Immature natural killer cell (primary cell): ENCODE data around the gene PBXIP1. TPM values are rescaled to one million over a fixed set of nuclear protein-coding genes. Genes with fewer than 3 reads are reported as not detected.

Source experiments
- DNase-seq, 3 donors: peaks; one replicate each; pipeline ENCODE4 v3.0.0; 2022; ENCODE audit warnings: mixed read lengths in 1 of 3
- H3K27ac Mint-ChIP-seq, 6 donors: one replicate each; pipeline ENCODE4 v1.8.0; 2020; ENCODE audit warnings: mixed read lengths in 6 of 6, mild to moderate bottlenecking in 5 of 6, inconsistent platforms in 4 of 6, moderate library complexity in 3 of 6
- H3K27me3 Mint-ChIP-seq, 3 donors: one replicate each; pipeline ENCODE4 v1.8.0; 2020 to 2021; ENCODE audit warnings: low read depth in 3 of 3, mild to moderate bottlenecking in 3 of 3, mixed read lengths in 3 of 3, moderate library complexity in 3 of 3, inconsistent platforms in 1 of 3
- H3K36me3 Mint-ChIP-seq, 3 donors: one replicate each; pipeline ENCODE4 v1.8.0; 2020; ENCODE audit warnings: mixed read lengths in 3 of 3, inconsistent platforms in 2 of 3, mild to moderate bottlenecking in 2 of 3
- H3K4me1 Mint-ChIP-seq, 2 donors: one replicate each; pipeline ENCODE4 v1.8.0; 2020; ENCODE audit warnings: inconsistent platforms in 2 of 2, mild to moderate bottlenecking in 2 of 2, mixed read lengths in 2 of 2, moderate library complexity in 1 of 2
- H3K4me3 Mint-ChIP-seq, 5 donors: one replicate each; pipeline ENCODE4 v1.8.0; 2020; ENCODE audit warnings: mild to moderate bottlenecking in 5 of 5, mixed read lengths in 5 of 5, inconsistent platforms in 3 of 5, moderate library complexity in 3 of 5
- H3K9me3 Mint-ChIP-seq, 6 donors: one replicate each; pipeline ENCODE4 v1.8.0; 2020; ENCODE audit warnings: mild to moderate bottlenecking in 6 of 6, mixed read lengths in 6 of 6, inconsistent platforms in 4 of 6, moderate library complexity in 3 of 6
- polyA plus RNA-seq, 3 donors: library from polyadenylated mRNA; unstranded; fragments of 300-500 nt; fragmentation: Illumina TruSeq; gene quantifications; one replicate each; pipeline ENCODE4 v1.2.3, GENCODE V29; 2021

Gene PBXIP1
- polyA plus RNA-seq, 3 donors from 2014 or later, result 45.1 to 117 (median 94.6) TPM

DNA sequence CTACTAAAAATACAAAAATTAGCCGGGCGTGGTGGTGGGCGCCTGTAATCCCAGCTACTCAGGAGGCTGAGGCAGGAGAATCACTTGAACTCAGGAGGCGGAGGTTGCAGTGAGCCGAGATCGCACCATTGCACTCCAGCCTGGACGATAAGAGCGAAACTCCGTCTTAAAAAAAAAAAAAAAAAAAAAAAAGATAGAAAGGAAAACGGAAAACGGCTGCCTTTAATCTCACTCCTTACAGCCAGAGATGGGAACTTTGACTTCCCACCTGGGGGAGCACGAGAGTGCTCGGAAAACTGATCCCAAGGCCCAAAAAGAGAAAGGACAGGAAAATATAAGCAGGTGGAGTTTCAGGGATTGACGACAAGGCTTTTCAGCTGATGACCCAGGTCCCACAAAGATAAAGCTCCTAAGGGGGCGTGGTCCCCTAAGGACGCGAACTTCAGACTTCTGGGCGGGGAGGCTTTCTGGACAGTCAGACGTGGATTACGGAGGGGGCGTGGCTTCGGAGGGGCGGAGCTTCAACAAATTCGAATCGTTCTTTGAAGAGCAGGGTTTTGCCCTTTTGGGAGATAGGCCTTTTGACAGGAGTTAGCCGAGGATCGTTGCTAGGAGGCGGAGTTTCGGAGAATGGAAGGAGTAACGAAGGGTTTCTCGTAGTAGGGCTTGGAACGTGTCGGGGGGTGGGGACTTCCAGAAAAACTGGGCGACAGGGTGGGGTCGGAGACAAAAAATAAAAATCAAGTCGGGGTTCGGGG, 17.6 kb upstream of the PBXIP1 start:
- peak; percentile 86 to 88 (median 88) for DNase-seq
- Mint-ChIP-seq H3K27me3 (peaks cover 0 to 1% (median 0%) of the 10 kb centered on the region in 3 donors), H3K9me3 (no peaks in the 10 kb centered on the region), H3K27ac (no peak overlapping the region), H3K4me1 (peaks cover 8 to 22% of the 10 kb centered on the region in 2 donors), H3K36me3 (no peaks in the 10 kb centered on the region), H3K4me3 (no peak overlapping the region)

DNA sequence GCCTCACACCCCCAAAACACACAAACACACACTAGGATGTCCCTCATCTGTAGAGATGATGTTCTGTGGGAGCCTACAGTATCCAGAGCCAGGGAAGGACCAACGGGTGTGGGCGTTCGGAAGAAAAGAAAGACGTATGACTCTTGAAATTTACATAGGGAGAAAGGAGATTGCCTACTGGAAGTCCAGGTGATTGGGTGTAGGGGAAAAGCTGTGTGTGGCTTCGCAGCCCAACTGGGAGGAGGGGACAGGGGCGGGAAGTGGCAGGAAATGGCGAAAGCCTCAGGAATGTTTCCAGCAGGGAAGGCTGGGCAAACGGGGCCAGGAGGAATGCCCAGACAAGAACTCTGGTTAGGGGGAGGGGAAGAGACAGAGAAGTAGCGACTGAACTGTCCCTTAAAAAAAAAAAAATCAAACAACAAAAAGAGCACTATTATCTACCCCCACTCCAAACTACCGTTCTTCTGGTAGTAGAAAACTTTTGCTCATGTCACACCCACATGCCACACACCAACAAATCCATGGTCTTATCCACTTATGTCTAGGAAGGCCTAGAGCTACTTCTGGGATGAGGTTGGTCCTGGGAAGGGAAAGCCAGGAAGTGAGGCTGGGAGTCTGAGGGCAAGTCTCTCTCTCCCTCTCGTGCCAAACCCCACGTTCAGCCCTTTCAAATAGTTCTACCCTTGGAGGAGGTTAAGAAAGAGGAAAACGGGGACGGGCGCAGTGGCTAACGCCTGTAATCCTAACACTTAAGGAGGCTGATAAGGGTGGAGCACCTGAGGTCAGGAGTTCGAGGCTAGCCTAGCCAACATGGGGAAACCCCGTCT, 16.8 kb upstream of the PBXIP1 start:
- peak overlapping the region in 2 of 6 donors; percentile 78 to 85 for H3K27ac Mint-ChIP-seq
- H3K4me1 Mint-ChIP-seq, result peaks cover 8 to 22% of the 10 kb centered on the region in 2 donors
- no peaks in the 10 kb centered on the region for H3K9me3 Mint-ChIP-seq
- peaks cover 0 to 1% (median 0%) of the 10 kb centered on the region in 3 donors for H3K27me3 Mint-ChIP-seq
- H3K36me3 Mint-ChIP-seq, result no peaks in the 10 kb centered on the region
- no peak for DNase-seq
- peak overlapping the region in 1 of 5 donors; percentile 59 for H3K4me3 Mint-ChIP-seq

DNA sequence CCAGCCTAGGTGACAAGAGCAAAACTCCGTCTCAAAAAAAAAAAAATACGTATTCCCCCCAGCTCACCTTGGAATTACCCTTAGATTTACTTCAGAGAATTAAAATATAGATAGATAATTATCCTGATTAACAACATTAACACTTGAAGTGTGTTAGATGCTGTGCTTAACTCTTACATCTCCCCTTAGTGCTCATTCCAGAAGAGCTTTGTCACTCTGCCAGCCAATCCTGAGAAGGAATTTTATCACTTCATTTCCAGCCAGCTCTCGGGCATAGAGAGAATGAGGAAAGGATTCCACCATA, 16.3 kb upstream of the PBXIP1 start:
- H3K36me3 Mint-ChIP-seq, result no peaks in the 10 kb centered on the region
- H3K4me3 Mint-ChIP-seq, result peak overlapping the region in 1 of 5 donors; percentile 15
- DNase-seq, result no peak
- no peaks in the 10 kb centered on the region for H3K9me3 Mint-ChIP-seq
- peaks cover 8 to 22% of the 10 kb centered on the region in 2 donors for H3K4me1 Mint-ChIP-seq
- H3K27ac Mint-ChIP-seq, result peak overlapping the region in 2 of 6 donors; percentile 78 to 85
- peaks cover 0 to 1% (median 0%) of the 10 kb centered on the region in 3 donors for H3K27me3 Mint-ChIP-seq

DNA sequence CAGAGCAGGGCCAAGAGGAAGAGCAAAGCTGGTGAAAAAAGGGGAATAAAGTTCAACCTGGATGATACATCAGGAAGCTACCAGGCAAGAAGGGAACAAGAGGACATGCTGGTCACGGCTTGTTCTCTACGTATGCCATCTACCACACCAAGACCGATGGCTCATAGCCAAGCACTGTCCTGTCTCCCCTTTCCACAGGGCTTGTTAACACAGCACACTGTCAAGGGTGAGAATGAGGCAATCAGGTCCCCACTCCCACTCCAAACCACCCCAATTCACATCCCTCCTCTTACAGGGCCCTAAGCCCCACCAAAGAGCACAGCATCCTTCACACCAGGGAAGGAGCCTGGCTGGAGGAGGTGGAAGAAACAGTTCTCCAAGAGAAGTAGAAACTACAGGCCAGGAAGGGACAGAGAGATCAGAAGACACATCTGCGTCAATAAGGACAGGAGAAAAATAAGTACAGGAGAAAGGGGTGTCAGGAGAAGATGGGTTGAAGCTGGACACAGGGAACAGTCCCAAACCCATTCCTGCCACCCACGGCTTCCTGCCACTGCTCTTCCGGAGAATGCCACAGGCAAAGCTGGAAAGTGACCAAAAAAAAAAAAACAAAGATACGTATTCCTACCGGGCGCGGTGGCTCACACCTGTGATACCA, 15.6 kb upstream of the PBXIP1 start:
- Mint-ChIP-seq H3K36me3 (no peaks in the 10 kb centered on the region), H3K27ac (peak overlapping the region; percentile 3 to 74 (median 48)), H3K9me3 (no peaks in the 10 kb centered on the region), H3K27me3 (peaks cover 0 to 1% (median 0%) of the 10 kb centered on the region in 3 donors), H3K4me3 (peak overlapping the region; percentile 2 to 62 (median 50)), H3K4me1 (peaks cover 8 to 22% of the 10 kb centered on the region in 2 donors)
- DNase-seq, result no peak

DNA sequence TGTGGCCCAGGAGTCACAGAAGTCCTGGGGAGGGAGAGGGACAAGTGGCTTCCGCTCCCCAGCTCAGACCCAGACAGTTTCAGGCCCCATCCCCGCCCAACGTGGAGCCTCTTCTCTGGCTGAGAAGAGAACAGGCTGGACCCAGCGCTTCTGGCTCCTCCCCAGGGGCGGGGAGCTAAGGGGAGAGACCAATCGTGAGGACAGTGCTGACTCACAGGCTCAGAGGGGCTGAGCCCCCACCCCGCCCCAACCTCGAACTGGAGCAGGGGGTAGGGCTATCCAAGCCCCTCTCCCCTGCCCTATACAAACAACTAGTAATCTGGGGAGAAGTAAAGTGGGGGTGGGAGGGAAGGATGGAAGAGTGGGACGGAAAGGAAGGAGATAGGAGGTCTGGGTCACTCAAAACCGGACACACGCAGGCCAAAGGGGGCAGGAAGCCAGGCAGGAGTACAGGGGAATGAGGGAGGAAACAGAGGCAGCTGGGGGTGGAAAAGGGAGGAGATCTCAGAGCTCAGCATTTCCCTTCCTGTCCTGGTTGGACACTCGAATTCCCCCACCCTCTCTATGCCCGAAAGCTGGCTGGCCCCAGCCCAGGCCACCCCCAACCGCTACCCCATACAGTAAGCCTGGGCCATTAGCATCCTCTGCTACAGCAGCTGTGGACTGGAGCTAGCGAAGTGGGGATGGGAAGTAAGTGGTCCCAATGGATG, 14.9 kb upstream of the PBXIP1 start, which contains the start of gene SHC1:
TSS of gene SHC1 (minus strand) at position 117 of the 710 bp plus-strand sequence. CDS start 221 bp downstream, outside the sequence.
- no peaks in the 10 kb centered on the region for H3K36me3 Mint-ChIP-seq

DNA sequence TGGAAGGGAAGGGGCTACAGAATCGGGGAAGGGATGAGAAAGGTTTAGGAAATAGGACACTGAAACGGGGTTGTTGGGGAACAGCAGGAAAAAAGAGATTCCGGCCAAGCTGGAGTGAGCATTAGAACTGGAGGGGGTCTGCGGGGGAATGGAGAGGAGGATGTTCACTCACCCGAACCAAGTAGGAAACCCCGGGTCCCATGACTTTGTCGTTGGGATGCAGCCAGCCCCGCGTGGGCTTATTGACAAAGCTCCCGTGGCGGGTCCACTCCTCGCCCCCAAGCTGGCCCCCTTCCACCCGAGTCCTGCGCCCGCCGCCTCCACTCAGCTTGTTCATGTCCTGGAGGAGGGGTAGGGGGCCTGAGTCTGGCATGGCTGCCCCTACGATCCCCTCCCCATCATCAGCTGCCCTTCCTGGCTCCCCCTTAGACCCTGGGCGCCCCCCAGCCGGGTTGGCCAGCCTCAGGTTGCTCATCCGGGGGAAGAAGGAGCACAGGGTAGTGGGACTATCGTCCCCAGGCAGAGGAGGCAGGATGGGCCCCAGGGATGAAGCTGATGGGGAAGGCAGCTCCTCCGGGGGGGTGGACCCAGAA, 14.1 kb upstream of the PBXIP1 start:
- Mint-ChIP-seq H3K36me3 (peaks cover 0 to 3% (median 0%) of the 10 kb centered on the region in 3 donors), H3K4me1 (peaks cover 8 to 22% of the 10 kb centered on the region in 2 donors), H3K9me3 (no peaks in the 10 kb centered on the region), H3K4me3 (no peak overlapping the region), H3K27me3 (peaks cover 0 to 1% (median 0%) of the 10 kb centered on the region in 3 donors), H3K27ac (peak overlapping the region in 1 of 6 donors; percentile 47)
- DNase-seq, result no peak

More for the DNA sequence above, 14.9 kb upstream of the PBXIP1 start, which contains the start of gene SHC1:
- Mint-ChIP-seq H3K4me1 (peaks cover 8 to 22% of the 10 kb centered on the region in 2 donors), H3K27ac (peak within 1 kb of the TSS; percentile 33 to 74 (median 48)), H3K9me3 (no peaks in the 10 kb centered on the region), H3K27me3 (peaks cover 0 to 1% (median 0%) of the 10 kb centered on the region in 3 donors), H3K4me3 (peak within 1 kb of the TSS; percentile 2 to 62 (median 50))
- DNase-seq, result no peak

DNA sequence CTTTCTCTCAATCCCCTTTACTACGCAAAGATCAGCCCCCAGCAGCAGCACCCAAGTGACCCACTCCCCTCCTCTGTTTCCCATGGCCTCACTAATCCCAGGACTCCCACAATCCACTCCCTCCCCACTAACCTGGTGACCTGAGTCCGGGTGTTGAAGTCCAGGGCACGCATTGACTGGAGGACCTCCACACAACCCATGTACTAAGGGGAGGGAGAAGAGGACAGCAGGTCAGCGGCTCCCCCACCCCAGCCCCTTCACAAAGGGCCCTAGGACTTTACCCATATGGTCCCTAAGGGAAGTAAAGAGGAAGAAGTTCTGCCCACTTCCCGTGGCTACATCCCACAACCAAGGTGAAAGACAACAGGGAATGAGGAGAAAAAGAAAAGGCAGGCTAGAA, 13.3 kb upstream of the PBXIP1 start:
- Mint-ChIP-seq H3K4me3 (no peak overlapping the region), H3K4me1 (peaks cover 8 to 22% of the 10 kb centered on the region in 2 donors), H3K9me3 (no peaks in the 10 kb centered on the region), H3K36me3 (peaks cover 0 to 7% (median 3%) of the 10 kb centered on the region in 3 donors), H3K27ac (peak overlapping the region in 2 of 6 donors; percentile 23 to 38), H3K27me3 (peaks cover 0 to 1% (median 0%) of the 10 kb centered on the region in 3 donors)
- no peak for DNase-seq

DNA sequence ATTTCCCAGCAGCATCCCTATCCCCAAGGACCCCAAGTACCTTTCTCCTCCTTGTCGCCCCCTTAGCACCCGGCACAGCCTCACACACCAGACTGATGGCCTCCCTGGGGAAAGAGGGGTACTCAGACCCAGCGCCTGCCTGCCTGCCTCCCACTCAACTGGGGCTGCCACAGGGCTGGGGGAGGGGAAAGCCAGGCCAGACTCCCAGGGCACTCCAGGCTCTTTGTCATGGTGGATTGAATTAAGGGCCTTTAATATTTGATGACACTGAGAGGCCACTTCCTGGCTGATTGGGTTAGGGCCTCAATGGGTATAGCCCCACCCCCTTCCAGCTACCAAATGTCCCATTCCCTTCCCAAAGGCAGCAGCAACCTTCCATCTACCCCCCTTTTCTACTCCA, 12.8 kb upstream of the PBXIP1 start:
- no peaks in the 10 kb centered on the region for H3K9me3 Mint-ChIP-seq

DNA sequence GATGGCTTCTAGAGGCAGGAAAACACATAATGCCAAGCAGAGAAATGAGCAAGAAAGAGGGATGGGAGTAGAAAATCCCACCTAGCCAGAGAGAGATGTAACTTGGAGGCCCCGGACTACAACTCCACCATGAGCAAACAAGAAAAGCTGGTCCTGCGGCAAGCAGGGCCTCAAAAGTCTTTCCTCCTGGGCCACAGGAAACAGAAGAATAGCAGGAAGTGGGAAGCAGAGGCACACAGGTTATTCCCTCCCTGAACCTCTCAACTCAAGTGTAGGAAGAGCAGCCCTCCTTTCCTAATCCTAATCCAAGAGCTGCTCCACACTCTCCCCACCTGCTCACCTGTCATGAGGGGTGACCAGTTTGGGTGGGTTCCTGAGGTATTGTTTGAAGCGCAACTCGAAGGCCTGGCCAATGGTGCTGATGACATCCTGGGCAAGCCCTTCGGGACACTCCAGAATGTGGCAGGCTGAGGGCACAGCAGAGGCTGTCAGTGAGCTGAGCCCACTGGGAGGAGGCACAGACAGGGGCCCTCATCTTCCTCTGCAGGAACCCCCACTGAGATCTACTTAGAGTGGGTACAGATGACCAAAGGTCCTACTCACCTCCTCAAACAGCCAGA, 11.5 kb upstream of the PBXIP1 start:
- DNase-seq, result no peak
- Mint-ChIP-seq H3K9me3 (no peaks in the 10 kb centered on the region), H3K27me3 (peaks cover 0 to 2% (median 1%) of the 10 kb centered on the region in 3 donors), H3K4me3 (no peak overlapping the region), H3K36me3 (peaks cover 0 to 11% (median 10%) of the 10 kb centered on the region in 3 donors), H3K27ac (peak overlapping the region in 1 of 6 donors; percentile 23), H3K4me1 (peaks cover 14 to 29% of the 10 kb centered on the region in 2 donors)

More for the DNA sequence above, 12.8 kb upstream of the PBXIP1 start:
- Mint-ChIP-seq H3K27ac (peak overlapping the region in 2 of 6 donors; percentile 35 to 36), H3K4me3 (no peak overlapping the region), H3K4me1 (peaks cover 8 to 25% of the 10 kb centered on the region in 2 donors), H3K36me3 (peaks cover 0 to 9% (median 6%) of the 10 kb centered on the region in 3 donors), H3K27me3 (peaks cover 0 to 1% (median 0%) of the 10 kb centered on the region in 3 donors)
- no peak for DNase-seq

DNA sequence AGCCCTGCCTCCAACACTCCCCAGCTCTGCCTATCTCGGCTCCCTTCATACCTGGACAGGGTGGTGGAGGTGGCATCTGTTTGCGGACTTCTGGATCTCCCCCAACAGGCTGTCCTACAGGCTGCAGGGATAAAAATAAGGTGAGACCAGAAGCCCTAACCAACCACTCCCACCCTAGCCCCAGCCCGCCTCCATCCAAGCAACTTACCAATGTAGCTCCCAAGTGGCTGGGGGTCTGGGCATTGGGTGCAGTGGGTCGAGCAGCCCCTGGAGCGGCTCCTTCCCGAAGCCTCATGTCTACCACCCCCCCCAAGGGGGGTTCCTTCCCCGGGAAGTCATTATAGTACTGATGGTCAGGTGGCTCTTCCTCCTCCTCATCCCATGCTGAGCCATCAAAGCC, 10.2 kb upstream of the PBXIP1 start:
- H3K27me3 Mint-ChIP-seq, result peaks cover 0 to 2% (median 0%) of the 10 kb centered on the region in 3 donors
- no peaks in the 10 kb centered on the region for H3K9me3 Mint-ChIP-seq
- peaks cover 20 to 22% of the 10 kb centered on the region in 2 donors for H3K4me1 Mint-ChIP-seq
- DNase-seq, result no peak
- H3K4me3 Mint-ChIP-seq, result no peak overlapping the region
- peaks cover 0 to 11% (median 10%) of the 10 kb centered on the region in 3 donors for H3K36me3 Mint-ChIP-seq
- H3K27ac Mint-ChIP-seq, result no peak overlapping the region

DNA sequence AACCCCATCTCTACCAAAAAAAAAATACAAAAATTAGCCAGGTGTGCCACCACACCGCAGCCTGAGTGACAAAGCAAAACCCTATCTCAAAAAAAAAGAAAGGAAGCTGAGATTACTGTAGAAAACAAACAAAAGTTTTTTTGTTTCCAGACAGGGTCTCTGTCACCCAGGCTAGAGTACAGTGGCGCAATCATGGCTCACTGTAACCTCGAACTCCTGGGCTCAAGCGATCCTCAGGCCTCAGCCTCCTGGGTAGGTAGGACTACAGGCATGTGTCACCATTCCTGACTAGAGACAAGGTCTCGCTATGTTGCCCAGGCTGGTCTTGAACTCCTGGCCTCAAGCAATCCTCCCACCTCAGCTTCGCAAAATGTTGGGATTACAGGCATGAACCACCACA, 8.5 kb upstream of the PBXIP1 start:
- Mint-ChIP-seq H3K27ac (peak overlapping the region in 2 of 6 donors; percentile 60 to 64), H3K27me3 (peaks cover 0 to 2% (median 2%) of the 10 kb centered on the region in 3 donors), H3K4me3 (no peak overlapping the region), H3K36me3 (peaks cover 0 to 11% (median 10%) of the 10 kb centered on the region in 3 donors), H3K4me1 (peaks cover 26 to 30% of the 10 kb centered on the region in 2 donors), H3K9me3 (no peaks in the 10 kb centered on the region)
- no peak for DNase-seq

DNA sequence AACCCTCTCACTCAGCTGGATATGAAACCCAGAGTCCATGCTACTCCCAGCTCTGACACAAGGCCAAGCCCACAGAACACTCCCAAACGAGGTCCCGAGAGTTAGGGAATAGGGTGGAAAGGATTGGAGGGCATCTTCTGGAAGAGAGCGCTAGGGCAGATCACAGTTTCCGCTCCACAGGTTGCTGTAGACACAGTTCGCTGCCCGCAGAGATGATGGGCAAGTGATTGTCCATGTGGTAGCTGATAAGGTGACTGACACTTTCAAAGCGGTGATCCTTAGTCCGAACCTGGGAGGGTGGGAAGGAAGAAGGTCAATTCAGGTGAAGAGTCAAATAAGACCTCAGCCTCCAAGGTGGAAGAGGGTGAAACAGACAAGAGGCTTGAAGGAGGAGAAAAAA, 7.7 kb upstream of the PBXIP1 start:
- no peaks in the 10 kb centered on the region for H3K9me3 Mint-ChIP-seq
- H3K27ac Mint-ChIP-seq, result peak overlapping the region in 5 of 6 donors; percentile 11 to 66 (median 35)
- peaks cover 0 to 11% (median 10%) of the 10 kb centered on the region in 3 donors for H3K36me3 Mint-ChIP-seq
- H3K27me3 Mint-ChIP-seq, result peaks cover 0 to 2% (median 2%) of the 10 kb centered on the region in 3 donors
- DNase-seq, result no peak
- H3K4me1 Mint-ChIP-seq, result peaks cover 22 to 30% of the 10 kb centered on the region in 2 donors
- H3K4me3 Mint-ChIP-seq, result peak overlapping the region in 1 of 5 donors; percentile 42
